ENCODE data around the gene F2RL3. TPM values are rescaled to one million over a fixed set of nuclear protein-coding genes. Genes with fewer than 3 reads are reported as not detected.
"Not testable (repeated sequence)": the region's sequence is repeated elsewhere in the genome, so short reads cannot be mapped to it uniquely, and the experiment has no call there.

The F2RL3 gene
- total RNA-seq, 1 donor from 2014 or later: 0.77 TPM

- intact Hi-C loops (cut with micrococcal nuclease): no loop called here
Observed at GRCh38 chr19:16919496-16919895, 30.7 kb downstream of the F2RL3 start.

GRCh38 chr19:16920816-16921529 is 32.2 kb downstream of the F2RL3 start:
- intact Hi-C loops (cut with micrococcal nuclease): no loop called here

GRCh38 chr19:16921766-16922591 is 33.2 kb downstream of the F2RL3 start:
- intact Hi-C loops (cut with micrococcal nuclease): no loop called here

- intact Hi-C loops (cut with micrococcal nuclease): no loop called here
Observed at GRCh38 chr19:16922592-16922934, 33.8 kb downstream of the F2RL3 start.

- intact Hi-C loops (cut with micrococcal nuclease): no loop called here
Observed at GRCh38 chr19:16922949-16923348, 34.1 kb downstream of the F2RL3 start.

GRCh38 chr19:16927883-16928282 is 39.1 kb downstream of the F2RL3 start:
- intact Hi-C loops (cut with micrococcal nuclease): no loop called here

GRCh38 chr19:16928351-16928750 is 39.6 kb downstream of the F2RL3 start:
- intact Hi-C loops (cut with micrococcal nuclease): no loop called here

- intact Hi-C loops (cut with micrococcal nuclease): no loop called here
Observed at GRCh38 chr19:16928916-16929315, 40.1 kb downstream of the F2RL3 start.

GRCh38 chr19:16930753-16931152 is 42.0 kb downstream of the F2RL3 start:
- intact Hi-C loops (cut with micrococcal nuclease): no loop called here

- intact Hi-C loops (cut with micrococcal nuclease): no loop called here
Observed at GRCh38 chr19:16931306-16931705, 42.5 kb downstream of the F2RL3 start.

GRCh38 chr19:16934489-16934888 is 45.7 kb downstream of the F2RL3 start:
- intact Hi-C loops (cut with micrococcal nuclease): no loop called here

GRCh38 chr19:16936901-16937300 is 48.1 kb downstream of the F2RL3 start:
- intact Hi-C loops (cut with micrococcal nuclease): no loop called here

- intact Hi-C loops (cut with micrococcal nuclease): not testable (repeated sequence)
Observed at GRCh38 chr19:16937796-16938195, 49.0 kb downstream of the F2RL3 start.

- intact Hi-C loops (cut with micrococcal nuclease): no loop called here
Observed at GRCh38 chr19:16938211-16938610, 49.4 kb downstream of the F2RL3 start.

GRCh38 chr19:16940063-16940462 is 51.3 kb downstream of the F2RL3 start:
- intact Hi-C loops (cut with micrococcal nuclease): not testable (repeated sequence)

- intact Hi-C loops (cut with micrococcal nuclease): no loop called here
Observed at GRCh38 chr19:16940626-16941025, 51.8 kb downstream of the F2RL3 start.

Other genes starting within 250 kb of the F2RL3 start
- gene SMIM7, start 228.9 kb upstream of the F2RL3 start, total RNA-seq: 69.1 and 69.5 TPM in 2 replicates
- 2.8 and 3.4 TPM in 2 replicates for gene TMEM38A, start 227.9 kb upstream of the F2RL3 start, total RNA-seq
- gene NWD1, start 169.2 kb upstream of the F2RL3 start, total RNA-seq: not detected in 2 replicates
- 37.4 and 39.1 TPM in 2 replicates for gene SIN3B, start 59.6 kb upstream of the F2RL3 start, total RNA-seq
- 1.3 and 1.6 TPM in 2 replicates for gene CPAMD8, start 137.8 kb downstream of the F2RL3 start, total RNA-seq
- 32.6 and 37.4 TPM in 2 replicates for gene HAUS8, start 186.5 kb downstream of the F2RL3 start, total RNA-seq
- gene MYO9B, start 186.8 kb downstream of the F2RL3 start, total RNA-seq: 171 and 175 TPM in 2 replicates